HCEC 1CT (cell line): ENCODE measurements around the gene CAMTA1.

Experiments used
- DNase-seq: peaks from one replicate; pipeline ENCODE4 v3.0.0-alpha.2; 2017

Gene CAMTA1

GRCh38 chr1:7177021-7177420 is 391.8 kb downstream of the CAMTA1 start:
- DNase-seq, result no peak

GRCh38 chr1:7177438-7178146 is 392.3 kb downstream of the CAMTA1 start:
- DNase-seq, result no peak

- no peak for DNase-seq
Observed at GRCh38 chr1:7178336-7178735, 393.1 kb downstream of the CAMTA1 start.

DNA sequence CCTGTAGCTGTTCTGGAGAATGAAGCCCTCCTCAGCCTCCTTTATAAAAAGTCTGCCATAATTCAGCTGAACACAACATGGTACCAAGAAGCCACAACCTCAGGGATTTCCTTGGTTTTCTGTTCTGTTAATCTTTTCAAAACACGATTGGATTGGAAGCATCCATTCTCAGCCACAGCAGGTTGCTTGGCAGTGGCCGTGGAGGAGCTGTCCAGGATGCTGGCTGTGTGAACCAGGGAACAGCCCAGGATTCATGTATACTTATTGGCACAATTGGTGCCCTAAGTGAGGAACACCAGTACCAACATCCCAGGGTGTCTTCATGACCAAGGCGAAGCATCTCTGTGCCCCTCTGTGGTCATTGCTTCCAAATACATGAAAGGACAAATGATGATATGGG is 393.5 kb downstream of the CAMTA1 start:
- no peak for DNase-seq

DNA sequence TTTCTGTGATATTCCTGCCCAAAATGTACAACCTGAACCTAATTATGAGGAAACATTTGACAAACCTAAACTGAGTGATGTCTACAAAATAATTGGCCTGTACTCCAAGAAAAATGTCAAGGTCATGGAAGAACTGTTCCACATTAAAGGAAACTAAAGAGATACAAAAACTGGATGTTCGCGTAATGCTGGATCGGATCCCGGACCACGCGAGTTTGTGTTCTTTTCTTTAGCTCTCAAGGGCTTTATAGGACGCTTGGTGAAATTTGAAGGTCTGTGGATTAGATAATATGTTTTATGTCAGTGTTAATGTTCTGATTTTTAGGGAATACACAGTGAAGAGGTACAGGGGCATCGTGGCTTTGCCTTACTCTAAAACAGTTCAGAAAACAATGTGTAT is 400.5 kb downstream of the CAMTA1 start:
- no peak for DNase-seq

- DNase-seq, result no peak
Observed at GRCh38 chr1:7186382-7187111, 401.3 kb downstream of the CAMTA1 start.

DNA sequence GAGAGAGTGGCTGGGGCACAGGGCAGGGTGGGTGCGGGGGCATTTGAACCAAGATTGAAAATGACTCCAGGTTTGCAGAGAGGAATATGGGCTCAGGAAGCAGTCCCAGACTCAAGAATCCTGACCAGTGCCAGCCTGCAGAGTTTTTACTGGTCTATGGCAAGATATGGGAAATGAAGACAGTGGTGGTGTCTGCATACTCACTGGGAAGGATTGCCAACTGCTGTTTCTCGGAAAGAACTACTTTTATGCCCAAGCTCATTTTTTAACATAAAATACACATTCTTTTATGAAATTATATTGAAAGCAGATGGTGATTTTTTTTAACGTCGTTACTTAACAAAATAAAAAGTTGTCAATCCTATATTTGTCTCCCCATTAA is 401.8 kb downstream of the CAMTA1 start:
- DNase-seq, result no peak

GRCh38 chr1:7190261-7190660 is 405.0 kb downstream of the CAMTA1 start:
- DNase-seq, result no peak

- DNase-seq, result no peak
Observed at GRCh38 chr1:7192453-7192852, 407.2 kb downstream of the CAMTA1 start.

- no peak for DNase-seq
Observed at GRCh38 chr1:7196036-7196911, 411.0 kb downstream of the CAMTA1 start.

DNA sequence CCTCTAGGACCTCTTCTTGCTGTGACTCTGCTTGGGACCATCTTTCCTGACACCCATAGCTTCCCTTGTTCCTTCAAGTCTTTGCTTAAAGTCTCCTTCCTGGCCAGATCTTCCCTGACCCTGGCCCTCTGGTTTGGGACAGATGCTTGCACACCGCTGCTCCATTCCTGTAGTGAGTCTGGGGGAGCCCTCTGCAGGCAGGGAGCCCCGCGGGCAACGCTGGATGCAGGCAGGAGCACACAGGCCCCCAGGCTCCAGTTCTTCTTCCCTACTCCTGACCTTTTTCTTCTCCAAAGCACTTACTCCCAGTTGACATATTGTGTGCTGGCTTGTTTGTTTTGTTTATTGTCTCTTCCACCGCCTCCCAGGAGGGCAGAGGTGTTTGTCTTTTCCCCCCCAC is 413.4 kb downstream of the CAMTA1 start:
- DNase-seq, result no peak

DNA sequence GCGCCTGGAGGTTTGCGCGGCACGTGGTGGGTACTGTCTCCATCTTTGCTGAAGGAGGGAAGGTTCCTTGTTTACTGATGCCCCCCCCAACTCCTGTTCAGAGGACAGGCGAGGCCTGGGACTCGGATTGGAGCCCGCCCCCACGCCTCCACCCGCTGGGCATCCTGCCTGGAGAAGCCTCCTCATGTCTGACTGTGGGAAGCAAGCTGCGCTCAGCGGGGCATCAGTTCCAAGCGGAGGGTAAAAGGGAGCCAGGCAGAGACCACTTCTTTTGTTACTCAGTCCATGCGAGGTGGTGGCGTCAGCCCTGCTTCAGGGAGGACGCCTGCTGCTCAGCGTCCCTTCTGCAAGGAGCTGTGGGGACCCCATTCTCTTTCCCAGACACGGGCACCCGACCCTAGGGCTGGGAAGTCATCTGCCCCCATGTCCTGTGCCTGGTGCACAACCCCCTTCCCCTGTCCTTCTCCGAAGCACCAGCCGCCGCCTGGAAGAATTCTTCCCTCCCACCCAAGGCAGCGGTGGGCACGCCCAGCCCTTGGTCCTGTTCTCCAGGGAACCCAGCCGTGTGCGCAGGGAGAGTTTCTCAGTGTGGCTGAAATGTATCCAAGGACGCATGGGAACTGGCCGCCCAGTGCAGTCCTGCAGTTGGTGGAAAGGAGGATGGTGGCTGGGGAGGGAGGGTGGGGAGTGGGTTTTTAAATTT is 414.0 kb downstream of the CAMTA1 start:
- no peak for DNase-seq

DNA sequence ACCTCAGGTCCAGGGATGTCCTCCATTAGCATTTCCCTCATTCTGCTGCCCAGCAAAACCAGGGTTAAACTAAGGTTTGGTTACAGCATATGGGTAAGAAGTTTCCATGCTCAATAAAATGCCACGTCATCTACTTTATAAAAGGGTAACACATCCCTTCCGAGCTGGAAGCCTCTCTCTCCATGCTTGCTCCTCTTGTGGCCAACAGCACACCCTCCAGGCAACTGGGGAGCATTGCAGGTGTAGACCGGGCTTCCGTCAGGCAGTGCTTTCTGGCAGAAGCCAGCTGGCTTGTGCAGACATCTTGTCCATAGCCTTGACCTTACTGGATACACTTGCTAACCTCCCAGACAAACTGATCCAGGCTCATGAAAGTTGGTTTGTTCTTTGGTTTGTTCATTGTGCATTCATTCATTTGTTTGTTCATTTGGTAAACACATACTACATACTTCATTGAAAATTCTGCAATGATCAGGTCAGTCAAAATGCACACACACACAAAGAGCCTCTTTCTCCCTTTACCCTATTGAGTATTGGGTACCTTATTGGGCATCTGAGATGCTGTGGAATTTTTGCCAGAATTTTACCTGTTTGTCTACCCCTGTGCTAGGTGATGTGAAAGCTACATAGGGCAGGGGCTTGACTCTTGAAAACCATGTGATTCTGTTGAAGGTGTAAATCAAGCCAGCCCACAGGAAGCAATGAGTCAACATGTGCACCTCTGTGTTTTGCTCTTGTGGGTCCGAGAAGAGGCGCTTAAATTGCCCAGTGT is 422.8 kb downstream of the CAMTA1 start:
- DNase-seq, result peak; percentile 71

GRCh38 chr1:7208647-7209180 is 423.5 kb downstream of the CAMTA1 start:
- DNase-seq, result no peak

DNA sequence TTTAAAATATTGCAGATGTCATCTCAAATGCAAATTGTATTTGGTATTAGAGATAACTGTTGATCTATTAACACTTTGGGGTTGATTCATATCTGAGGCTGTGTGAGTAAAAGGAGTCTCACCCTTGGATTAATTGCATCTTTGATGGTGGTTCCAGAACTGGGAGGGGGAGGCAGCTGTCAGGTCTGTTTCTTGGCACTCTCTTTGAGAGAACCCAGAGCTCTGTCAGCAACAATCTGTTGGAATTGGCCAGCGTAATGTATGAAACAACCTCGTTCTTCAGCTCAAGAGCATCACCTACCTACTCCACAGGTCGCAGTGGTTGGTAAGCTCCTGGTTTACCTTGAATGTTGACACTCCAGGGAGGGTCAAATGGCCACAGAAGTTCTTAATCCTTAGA is 424.1 kb downstream of the CAMTA1 start:
- DNase-seq, result no peak

DNA sequence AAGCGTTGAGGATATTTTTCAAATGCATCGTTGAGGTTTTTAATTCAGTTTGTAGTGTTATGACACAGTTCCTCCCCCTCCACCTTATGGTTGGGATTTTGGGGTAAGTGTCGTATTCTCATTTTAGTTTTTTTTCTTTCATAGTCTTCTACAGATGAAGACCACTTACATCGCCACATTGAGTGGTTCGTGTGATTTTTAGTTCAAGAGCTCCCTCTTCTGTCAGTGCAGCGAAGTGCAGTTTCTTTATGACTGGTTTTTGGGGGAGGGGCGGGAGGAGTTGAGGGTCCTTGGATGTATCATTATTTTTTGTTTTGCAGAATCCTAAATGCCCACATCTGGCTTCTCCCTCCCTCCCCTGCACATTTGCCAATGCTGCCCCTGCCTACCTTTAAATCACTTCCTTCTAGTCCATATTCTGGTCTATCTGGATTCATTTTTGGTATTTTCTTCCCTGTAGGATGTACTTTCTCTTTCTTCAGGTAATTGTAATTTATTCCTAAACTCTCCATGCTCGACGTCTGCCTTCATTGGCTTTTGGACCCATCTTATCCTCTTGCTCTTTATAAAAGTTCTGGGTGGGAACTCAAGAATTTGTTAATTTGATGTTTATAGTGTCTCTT is 433.1 kb downstream of the CAMTA1 start:
- DNase-seq, result peak; percentile 12

GRCh38 chr1:7219031-7219430 is 433.8 kb downstream of the CAMTA1 start:
- DNase-seq, result no peak

DNA sequence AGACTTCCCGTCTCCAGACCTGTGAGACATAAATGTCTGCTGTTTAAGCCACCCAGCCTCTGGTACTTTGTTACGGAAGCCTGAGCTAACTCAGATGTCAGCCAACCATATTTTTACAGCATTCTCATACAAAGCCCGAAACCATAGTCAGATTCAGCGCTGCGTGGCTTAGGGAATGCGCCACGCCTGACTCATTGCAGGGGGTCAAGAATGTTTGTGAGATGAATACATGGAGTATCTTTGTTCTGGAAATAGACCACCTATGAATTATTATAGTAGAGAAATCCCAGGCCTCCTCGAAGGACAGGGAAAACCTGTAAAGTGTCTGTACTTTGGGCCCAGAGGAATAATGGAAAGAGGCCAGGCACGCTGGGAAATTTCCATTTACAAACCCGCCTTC is 434.8 kb downstream of the CAMTA1 start:
- peak; percentile 38 for DNase-seq

DNA sequence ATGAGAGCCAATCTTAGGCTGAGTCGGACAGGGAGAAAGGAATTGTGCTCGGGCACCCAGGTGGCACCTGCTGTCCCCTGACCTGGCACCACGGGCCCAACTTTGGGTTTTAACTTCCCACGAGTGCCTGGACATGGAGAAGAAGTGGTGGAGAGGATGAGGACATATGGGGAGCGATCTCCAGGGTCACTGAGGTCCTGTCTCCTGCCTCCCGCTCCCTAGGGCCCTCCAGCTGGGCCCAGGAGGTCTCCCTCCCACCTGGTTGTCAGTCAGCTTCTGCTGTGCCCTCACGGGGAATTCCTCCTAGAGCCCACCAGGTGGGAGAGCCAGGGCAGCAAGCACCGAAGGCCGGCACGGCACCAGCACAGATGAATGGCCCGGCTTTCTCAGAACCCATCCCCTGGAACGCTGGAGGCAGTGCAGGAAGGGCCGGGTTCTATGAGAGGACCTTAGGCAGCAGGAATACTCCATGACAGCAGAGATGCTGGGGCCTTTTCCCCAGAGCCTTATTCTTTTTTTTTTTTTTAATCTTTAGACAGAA is 435.5 kb downstream of the CAMTA1 start:
- no peak for DNase-seq

- DNase-seq, result no peak
Observed at GRCh38 chr1:7221826-7222694, 436.8 kb downstream of the CAMTA1 start.
